HEK293 (cell line): ENCODE measurements around the gene CNGB1.

Experiments used
- CTCF ChIP-seq: fragments of 450-650 bp; formaldehyde crosslinking; IDR thresholded peaks from 2 replicates; pipeline ENCODE4 v1.5.1; 2016; ENCODE audit warnings: missing biosample characterization, missing genetic modification characterization
- HOXD13 ChIP-seq: sonication (generic); formaldehyde crosslinking; IDR thresholded peaks from 2 replicates; pipeline ENCODE4 v1.8.0; 2022; ENCODE audit warnings: missing genetic modification reagents, borderline replicate concordance
- PBX3 ChIP-seq: sonication (generic); formaldehyde crosslinking; IDR thresholded peaks from 2 replicates; pipeline ENCODE4 v1.8.1; 2022; ENCODE audit warnings: mild to moderate bottlenecking, moderate library complexity, missing genetic modification reagents
- TCF7L2 ChIP-seq: IDR thresholded peaks from 2 replicates; pipeline ENCODE4 v1.6.1; 2011; ENCODE audit warnings: low read depth, mild to moderate bottlenecking, inconsistent platforms, low read length, moderate library complexity, borderline replicate concordance
- ZBTB44 ChIP-seq: fragments of 450-650 bp; IDR thresholded peaks from 2 replicates; pipeline ENCODE4 v1.5.1; 2018; ENCODE audit warnings: missing biosample characterization, mild to moderate bottlenecking, missing genetic modification characterization
- ZNF114 ChIP-seq: fragments of 450-650 bp; formaldehyde crosslinking; IDR thresholded peaks from 2 replicates; pipeline ENCODE4 v1.5.0; 2017; ENCODE audit warnings: missing biosample characterization, missing genetic modification characterization
- ZNF121 ChIP-seq: fragments of 450-650 bp; formaldehyde crosslinking; IDR thresholded peaks from 2 replicates; pipeline ENCODE4 v1.5.1; 2016; ENCODE audit warnings: missing biosample characterization, missing genetic modification characterization
- ZNF133 ChIP-seq: fragments of 450-650 bp; formaldehyde crosslinking; IDR thresholded peaks from 2 replicates; pipeline ENCODE4 v1.5.1; 2016; ENCODE audit warnings: missing biosample characterization, missing genetic modification characterization
- ZNF138 ChIP-seq: fragments of 450-650 bp; formaldehyde crosslinking; IDR thresholded peaks from 2 replicates; pipeline ENCODE4 v1.5.1; 2016; ENCODE audit warnings: missing biosample characterization, missing genetic modification characterization, borderline replicate concordance
- ZNF2 ChIP-seq: fragments of 450-650 bp; formaldehyde crosslinking; IDR thresholded peaks from 2 replicates; pipeline ENCODE4 v1.5.1; 2016; ENCODE audit warnings: missing biosample characterization, missing genetic modification characterization
- ZNF561 ChIP-seq: fragments of 450-650 bp; IDR thresholded peaks from 2 replicates; pipeline ENCODE4 v1.5.1; 2018; ENCODE audit warnings: missing biosample characterization, missing genetic modification characterization, borderline replicate concordance

DNA sequence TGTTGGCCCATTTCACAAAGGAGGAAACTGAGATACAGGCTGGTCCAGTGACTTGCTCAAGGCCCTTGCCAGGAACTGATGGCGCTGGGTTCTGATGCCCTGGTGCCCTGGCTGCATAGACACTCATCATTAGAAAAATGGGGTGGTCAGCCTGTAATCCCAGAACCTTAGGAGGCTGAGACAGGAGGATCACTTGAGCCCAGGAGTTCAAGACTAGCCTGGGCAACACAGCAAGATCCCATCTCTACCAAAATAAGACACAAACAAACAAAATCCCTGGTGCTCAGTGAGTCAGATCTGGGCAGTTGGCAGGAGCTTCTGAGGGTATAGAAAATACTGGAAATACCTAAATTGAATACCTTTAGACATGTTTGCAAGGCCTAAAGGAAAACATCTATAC, 127.5 kb downstream of the CNGB1 start:
- TF ChIP-seq CTCF (tag by site-specific recombination), result no peak
- no peak for TF ChIP-seq ZNF2
- TF ChIP-seq ZNF133 (tag by site-specific recombination), result no peak
- no peak for TF ChIP-seq HOXD13 (CRISPR knock-in tag)
- no peak for TF ChIP-seq ZNF121
- no peak for TF ChIP-seq PBX3 (CRISPR knock-in tag)
- no peak for TF ChIP-seq TCF7L2
- TF ChIP-seq ZNF114 (tag by site-specific recombination), result no peak
- no peak for TF ChIP-seq ZNF561
- no peak for TF ChIP-seq ZNF138 (tag by site-specific recombination)
- TF ChIP-seq ZBTB44 (tag by site-specific recombination), result no peak
